Endothelial cell (in vitro differentiated cells): ENCODE results near the gene RFT1. TPM values are rescaled to one million over a fixed set of nuclear protein-coding genes. Genes with fewer than 3 reads are reported as not detected.

ENCODE experiments used
- DNase-seq: peaks from one replicate; pipeline ENCODE4 v3.0.0; 2021; ENCODE audit warnings: low spot score
- H3K27ac Mint-ChIP-seq: one replicate; pipeline ENCODE4 v1.8.0; 2021; ENCODE audit warnings: mixed read lengths, inconsistent platforms; ENCODE audit not compliant: unreplicated experiment
- H3K27me3 Mint-ChIP-seq: one replicate; pipeline ENCODE4 v1.8.0; 2021; ENCODE audit warnings: mild to moderate bottlenecking, moderate library complexity, mixed read lengths, inconsistent platforms; ENCODE audit not compliant: unreplicated experiment
- H3K36me3 Mint-ChIP-seq: one replicate; pipeline ENCODE4 v1.8.0; 2021; ENCODE audit warnings: mild to moderate bottlenecking, low read depth, mixed read lengths, inconsistent platforms; ENCODE audit not compliant: unreplicated experiment
- H3K4me1 Mint-ChIP-seq: one replicate; pipeline ENCODE4 v1.8.0; 2021; ENCODE audit warnings: mild to moderate bottlenecking, mixed read lengths, inconsistent platforms; ENCODE audit not compliant: unreplicated experiment
- H3K4me3 Mint-ChIP-seq: one replicate; pipeline ENCODE4 v1.8.0; 2021; ENCODE audit warnings: mild to moderate bottlenecking, mixed read lengths, inconsistent platforms; ENCODE audit not compliant: unreplicated experiment
- H3K9me3 Mint-ChIP-seq: one replicate; pipeline ENCODE4 v1.8.0; 2021; ENCODE audit warnings: mixed read lengths, inconsistent platforms; ENCODE audit not compliant: unreplicated experiment
- CTCF ChIP-seq: fragments of 200-600 bp; sonication (generic); IDR thresholded peaks from one replicate; pipeline ENCODE4 v1.5.0; 2021; ENCODE audit warnings: antibody characterized with exemption; ENCODE audit not compliant: unreplicated experiment
- total RNA-seq: library from RNA; stranded (reverse); fragmentation: NEBNext Ultra II Directional; extraction: Animal tissue kit (Norgen Biotek cat#: 25700); gene quantifications from one replicate; pipeline ENCODE4 v1.2.1, GENCODE V29; 2021; ENCODE audit not compliant: unreplicated experiment

Gene RFT1
- total RNA-seq, 1 donor from 2014 or later, result 21.1 TPM

- no peaks in the 10 kb centered on the region for H3K9me3 Mint-ChIP-seq
- H3K27me3 Mint-ChIP-seq, result no peaks in the 10 kb centered on the region
- H3K36me3 Mint-ChIP-seq, result no peaks in the 10 kb centered on the region
- no peak overlapping the region for H3K27ac Mint-ChIP-seq
- TF ChIP-seq CTCF, result no peak
- no peak overlapping the region for H3K4me3 Mint-ChIP-seq
- no peak for DNase-seq
- H3K4me1 Mint-ChIP-seq, result no peaks in the 10 kb centered on the region
These were observed 50.3 kb downstream of the RFT1 start for GRCh38 chr3:53079791-53080555.

GRCh38 chr3:53079147-53079546 lies 51.1 kb downstream of the RFT1 start:
- TF ChIP-seq CTCF, result no peak
- H3K9me3 Mint-ChIP-seq, result no peaks in the 10 kb centered on the region
- DNase-seq, result no peak

GRCh38 chr3:53078656-53079055 lies 51.6 kb downstream of the RFT1 start:
- Mint-ChIP-seq H3K4me3 (no peak overlapping the region), H3K9me3 (no peaks in the 10 kb centered on the region), H3K4me1 (no peaks in the 10 kb centered on the region), H3K36me3 (no peaks in the 10 kb centered on the region), H3K27ac (no peak overlapping the region), H3K27me3 (no peaks in the 10 kb centered on the region)
- no peak for TF ChIP-seq CTCF
- no peak for DNase-seq

More at GRCh38 chr3:53079147-53079546, 51.1 kb downstream of the RFT1 start:
- no peaks in the 10 kb centered on the region for H3K4me1 Mint-ChIP-seq
- H3K4me3 Mint-ChIP-seq, result no peak overlapping the region
- no peaks in the 10 kb centered on the region for H3K36me3 Mint-ChIP-seq
- no peaks in the 10 kb centered on the region for H3K27me3 Mint-ChIP-seq
- no peak overlapping the region for H3K27ac Mint-ChIP-seq

DNA sequence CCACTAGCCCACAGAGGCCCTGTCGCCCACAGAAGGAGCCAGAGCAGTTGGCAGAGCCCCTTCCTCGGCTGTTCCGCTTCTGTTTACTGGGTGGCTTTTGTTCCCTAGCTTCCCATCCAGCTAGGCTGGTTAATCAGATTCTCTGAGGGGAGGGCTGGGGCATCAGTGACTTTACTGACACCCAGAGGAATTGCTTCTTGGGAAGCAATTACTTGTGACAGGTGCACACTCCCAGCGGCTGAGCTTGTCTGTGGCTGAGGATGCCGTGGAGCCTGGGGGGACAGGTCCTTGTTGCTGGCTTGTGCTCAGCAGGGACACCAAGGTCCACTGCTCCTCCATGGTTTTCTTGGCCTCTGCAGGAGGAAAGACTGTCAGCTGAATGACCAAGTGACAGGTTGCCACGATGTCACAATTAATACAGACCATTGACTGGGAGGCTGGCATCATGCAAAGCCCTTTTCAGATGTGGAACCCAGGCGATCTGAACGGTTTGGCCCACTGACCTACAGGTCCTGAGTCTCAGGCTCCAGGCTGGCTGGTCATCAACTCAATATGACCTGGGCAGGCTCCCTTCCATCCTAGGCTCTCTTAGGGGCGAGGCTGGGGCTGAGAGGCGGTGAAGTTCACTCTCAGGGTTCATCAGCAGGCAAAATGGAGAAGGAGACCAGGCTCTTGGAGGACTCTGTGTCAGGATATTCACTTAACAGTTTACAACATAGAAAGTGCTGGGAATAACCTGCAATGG lies 52.6 kb downstream of the RFT1 start:
- Mint-ChIP-seq H3K4me1 (peaks cover 7% of the 10 kb centered on the region), H3K27ac (no peak overlapping the region), H3K27me3 (no peaks in the 10 kb centered on the region), H3K36me3 (no peaks in the 10 kb centered on the region), H3K4me3 (no peak overlapping the region), H3K9me3 (no peaks in the 10 kb centered on the region)
- no peak for TF ChIP-seq CTCF
- DNase-seq, result no peak

- no peak overlapping the region for H3K4me3 Mint-ChIP-seq
- H3K27me3 Mint-ChIP-seq, result no peaks in the 10 kb centered on the region
- no peaks in the 10 kb centered on the region for H3K9me3 Mint-ChIP-seq
- no peak for DNase-seq
- no peak overlapping the region for H3K27ac Mint-ChIP-seq
- TF ChIP-seq CTCF, result no peak
- no peaks in the 10 kb centered on the region for H3K36me3 Mint-ChIP-seq
- peaks cover 10% of the 10 kb centered on the region for H3K4me1 Mint-ChIP-seq
These were observed 54.5 kb downstream of the RFT1 start for GRCh38 chr3:53075743-53076140.
